MCF 10A (cell line): Measurements from ENCODE around the gene WDR62. TPM values are rescaled to one million over a fixed set of nuclear protein-coding genes. Genes with fewer than 3 reads are reported as not detected.

Experiments used
- BruUV-seq: library from RNA; stranded (reverse); fragments of 400-500 nt; replicated peaks from 2 replicates; lab custom pipeline; 2021; lab: Mats Ljungman, UMichigan
- CTCF ChIA-PET: fragments of 300-600 bp; sonication (Branson Sonifier 250); formaldehyde crosslinking; extraction: SDS; loops from one replicate; lab custom pipeline; 2021; ENCODE audit warnings: antibody characterized with exemption, inconsistent platforms; lab: Yijun Ruan, JAX
- POLR2A ChIA-PET: fragments of 300-600, 350-650 bp; sonication (Branson Sonifier 250); formaldehyde crosslinking; extraction: SDS; loops from one replicate; lab custom pipeline; 2020; ENCODE audit warnings: antibody characterized with exemption, inconsistent platforms; lab: Yijun Ruan, JAX
- DNase-seq: peaks from one replicate; pipeline ENCODE4 v3.0.0-alpha.2; 2018; ENCODE audit not compliant: unreplicated experiment
- H3K27ac Mint-ChIP-seq: one replicate; pipeline ENCODE4 v1.8.0; 2022; ENCODE audit warnings: mild to moderate bottlenecking, low read depth, mixed read lengths; ENCODE audit not compliant: unreplicated experiment
- H3K27me3 Mint-ChIP-seq: one replicate; pipeline ENCODE4 v1.8.0; 2022; ENCODE audit warnings: mixed read lengths; ENCODE audit not compliant: insufficient read depth, unreplicated experiment
- H3K36me3 Mint-ChIP-seq: one replicate; pipeline ENCODE4 v1.8.0; 2022; ENCODE audit warnings: mild to moderate bottlenecking, moderate library complexity, mixed read lengths; ENCODE audit not compliant: insufficient read depth, unreplicated experiment
- H3K4me1 Mint-ChIP-seq: one replicate; pipeline ENCODE4 v1.8.0; 2022; ENCODE audit warnings: mixed read lengths; ENCODE audit not compliant: insufficient read depth, unreplicated experiment
- H3K4me3 Mint-ChIP-seq: one replicate; pipeline ENCODE4 v1.8.0; 2022; ENCODE audit warnings: mild to moderate bottlenecking, moderate library complexity, mixed read lengths; ENCODE audit not compliant: unreplicated experiment
- H3K9me3 Mint-ChIP-seq: one replicate; pipeline ENCODE4 v1.8.0; 2022; ENCODE audit warnings: mixed read lengths; ENCODE audit not compliant: unreplicated experiment
- CTCF ChIP-seq: fragments of 200-600 bp; IDR thresholded peaks from one replicate; pipeline ENCODE4 v1.8.0; 2022; ENCODE audit warnings: antibody characterized with exemption, mild to moderate bottlenecking; ENCODE audit not compliant: unreplicated experiment
- intact Hi-C: fragments of 100-400 bp; cut with micrococcal nuclease; formaldehyde crosslinking; loops from 2 replicates; pipeline ENCODE4 v1.14.1; 2022
- total RNA-seq: library from RNA; stranded (reverse); gene quantifications from 2 replicates; pipeline ENCODE4 v1.2.3, GENCODE V29; 2022

Gene WDR62
- total RNA-seq, 1 experiment from 2014 or later = 6.2 TPM

GRCh38 chr19:36113894-36114720 lies 59.4 kb downstream of the WDR62 start:
- Mint-ChIP-seq H3K27me3 (no peaks in the 10 kb centered on the region), H3K4me1 (peaks cover 17% of the 10 kb centered on the region), H3K9me3 (no peaks in the 10 kb centered on the region), H3K4me3 (peak overlapping the region; percentile 91), H3K27ac (peak overlapping the region; percentile 94), H3K36me3 (peaks cover 69% of the 10 kb centered on the region)
- no peak for TF ChIP-seq CTCF
- POLR2A ChIA-PET = interaction anchor here (0.6 to 3.7 kb wide), 19 partner anchors 8 to 946 kb away, joined by 3 to 32 read pairs (median 5); partner anchors contain the start of genes ALKBH6, CAPNS1, NFKBID and SDHAF1
- DNase-seq = peak; percentile 40
- intact Hi-C loops = loop anchor here (1.0 to 10.0 kb wide), 3 partner anchors 23 to 229 kb away; no protein-coding TSS in a partner anchor
- CTCF ChIA-PET = interaction anchor here (0.9 to 1.9 kb wide), 4 partner anchors 53 to 233 kb away, joined by 3 to 8 read pairs (median 6); no protein-coding TSS in a partner anchor
- TSS peak; percentile 65 for BruUV-seq

GRCh38 chr19:36114721-36115452 lies 60.2 kb downstream of the WDR62 start, which contains the start of gene POLR2I:
TSS of gene POLR2I (minus strand) at chr19:36114875. CDS start at chr19:36114856, 19 bp downstream.
- Mint-ChIP-seq H3K27ac (peak within 1 kb of the TSS; percentile 94), H3K4me1 (peaks cover 17% of the 10 kb centered on the region), H3K9me3 (no peaks in the 10 kb centered on the region), H3K27me3 (no peaks in the 10 kb centered on the region), H3K4me3 (peak within 1 kb of the TSS; percentile 91), H3K36me3 (peaks cover 77% of the 10 kb centered on the region)
- no peak for TF ChIP-seq CTCF
- ChIA-PET POLR2A (interaction anchor here (0.6 to 3.7 kb wide), 25 partner anchors 8 to 1888 kb away, joined by 3 to 32 read pairs (median 4); partner anchors contain the start of genes ALKBH6, CAPNS1, NFKBID and PSENEN), CTCF (interaction anchor here (0.7 to 4.3 kb wide), 8 partner anchors 13 to 1758 kb away, joined by 3 to 27 read pairs (median 4); no protein-coding TSS in a partner anchor)
- no TSS peak for BruUV-seq
- DNase-seq = peak; percentile 100
- intact Hi-C loops = loop anchor here (1.0 to 10.0 kb wide), 3 partner anchors 22 to 230 kb away; no protein-coding TSS in a partner anchor

- no peak for TF ChIP-seq CTCF
- ChIA-PET CTCF (interaction anchor here (0.5 to 4.3 kb wide), 6 partner anchors 12 to 1757 kb away, joined by 3 to 27 read pairs (median 5); no protein-coding TSS in a partner anchor), POLR2A (interaction anchor here (0.7 to 3.7 kb wide), 26 partner anchors 9 to 1102 kb away, joined by 3 to 32 read pairs (median 4); partner anchors contain the start of genes ALKBH6, CAPNS1, NFKBID and PSENEN)
- Mint-ChIP-seq H3K4me1 (peaks cover 17% of the 10 kb centered on the region), H3K36me3 (peaks cover 77% of the 10 kb centered on the region), H3K9me3 (no peaks in the 10 kb centered on the region), H3K4me3 (peak within 1 kb of the TSS; percentile 91), H3K27ac (peak within 1 kb of the TSS; percentile 94), H3K27me3 (no peaks in the 10 kb centered on the region)
- intact Hi-C loops = loop anchor here (2.0 to 10.0 kb wide), 2 partner anchors 21 to 231 kb away; no protein-coding TSS in a partner anchor
- BruUV-seq = TSS peak; percentile 48
- no peak for DNase-seq
These were observed 61.0 kb downstream of the WDR62 start, which contains the start of gene TBCB for GRCh38 chr19:36115453-36116343. TSS of gene TBCB (plus strand) at chr19:36115468. CDS start at chr19:36115561, 93 bp downstream.
